Muscle of arm (tissue), 12 donors: ENCODE measurements around the gene FOXE3. TPM values are rescaled to one million over a fixed set of nuclear protein-coding genes. Genes with fewer than 3 reads are reported as not detected.

Source experiments
- DNase-seq: peaks from one replicate; pipeline ENCODE4 v3.0.0-alpha.2; 2013
- polyA plus RNA-seq, 12 donors: library from polyadenylated mRNA; unstranded; fragments of 120-200 nt; gene quantifications; one replicate each; pipeline ENCODE4 v1.2.1, GENCODE V29; 2013; ENCODE audit not compliant: insufficient read length in 12 of 12

Gene FOXE3
- polyA plus RNA-seq, 12 donors = 0.08 to 0.26 (median 0.20) TPM; not detected in 9

- peak; percentile 57 for DNase-seq
Observed at GRCh38 chr1:47434051-47434842, 18.2 kb downstream of the FOXE3 start.

- no peak for DNase-seq
Observed at GRCh38 chr1:47435506-47436303, 19.6 kb downstream of the FOXE3 start.

GRCh38 chr1:47436304-47436978, 20.4 kb downstream of the FOXE3 start:
- DNase-seq = peak; percentile 74

GRCh38 chr1:47436979-47437446, 20.9 kb downstream of the FOXE3 start:
- no peak for DNase-seq

GRCh38 chr1:47437447-47438164, 21.5 kb downstream of the FOXE3 start, which contains the start of gene FOXD2:
Gene FOXD2 (plus strand): TSS chr1:47438044. CDS start chr1:47438136, 92 bp downstream.
- peak; percentile 81 for DNase-seq

GRCh38 chr1:47438165-47439016, 22.3 kb downstream of the FOXE3 start:
- DNase-seq = no peak

GRCh38 chr1:47439017-47439818, 23.1 kb downstream of the FOXE3 start:
- no peak for DNase-seq

- DNase-seq = no peak
Observed at GRCh38 chr1:47439819-47440598, 23.9 kb downstream of the FOXE3 start.

GRCh38 chr1:47440599-47441081, 24.6 kb downstream of the FOXE3 start:
- no peak for DNase-seq

GRCh38 chr1:47441450-47442106, 25.5 kb downstream of the FOXE3 start:
- DNase-seq = no peak

GRCh38 chr1:47442202-47442601, 26.1 kb downstream of the FOXE3 start:
- DNase-seq = no peak

- DNase-seq = no peak
Observed at GRCh38 chr1:47442842-47443529, 26.9 kb downstream of the FOXE3 start.

GRCh38 chr1:47443530-47444296, 27.6 kb downstream of the FOXE3 start:
- no peak for DNase-seq

GRCh38 chr1:47444297-47444561, 28.1 kb downstream of the FOXE3 start:
- DNase-seq = no peak

- DNase-seq = no peak
Observed at GRCh38 chr1:47444562-47445465, 28.7 kb downstream of the FOXE3 start.
